ENCODE data around the gene CYSTM1. TPM values are rescaled to one million over a fixed set of nuclear protein-coding genes. Genes with fewer than 3 reads are reported as not detected.

CYSTM1 gene
- total RNA-seq, 1 experiment from 2014 or later: 93.5 TPM

- H3K4me3 Mint-ChIP-seq (ENCODE audit: unreplicated experiment): no peak overlapping the region
- no peak overlapping the region for H3K27ac Mint-ChIP-seq (ENCODE audit: unreplicated experiment)
- H3K4me1 Mint-ChIP-seq (ENCODE audit: low read depth, unreplicated experiment): peaks cover 23% of the 10 kb centered on the region
- intact Hi-C loops (cut with micrococcal nuclease; ENCODE audit: unreplicated experiment): no loop called here
- Histone ChIP-seq H3K9me3 (no peaks in the 10 kb centered on the region), H3K4me3 (ENCODE audit: low read depth, low read length) (no peak overlapping the region), H3K27me3 (replicated peaks; ENCODE audit: control insufficient read depth, insufficient read depth, low read length) (no peaks in the 10 kb centered on the region), H3K4me1 (peaks cover 6% of the 10 kb centered on the region), H3K36me3 (ENCODE audit: control insufficient read depth, insufficient read depth, low read length) (peaks cover 3% of the 10 kb centered on the region)
- H3K9me3 Mint-ChIP-seq (ENCODE audit: unreplicated experiment): peaks cover 7% of the 10 kb centered on the region
- no peak for DNase-seq
- no TSS peak for BruUV-seq (replicated peaks)
- no peaks in the 10 kb centered on the region for H3K27me3 Mint-ChIP-seq (ENCODE audit: insufficient read depth, unreplicated experiment)
- ChIA-PET CTCF (interaction anchor here (0.6 kb wide), 1 partner anchor 79 kb away, joined by 9 read pairs; no protein-coding TSS in a partner anchor), POLR2A (interaction anchor here (0.8 kb wide), 1 partner anchor 9 kb away, joined by 3 read pairs; no protein-coding TSS in a partner anchor)
- TF ChIP-seq CTCF (IDR thresholded peaks at IDR 0.05; ENCODE audit: insufficient read depth in 1 of 2, low read depth in 1 of 2, low read length in 1 of 2, severe bottlenecking in 1 of 2, unreplicated experiment in 1 of 2): no peak
- peaks cover 5% of the 10 kb centered on the region for H3K36me3 Mint-ChIP-seq (ENCODE audit: insufficient read depth, unreplicated experiment)
These were observed 53.4 kb downstream of the CYSTM1 start for GRCh38 chr5:140228364-140228837.

- peaks cover 9% of the 10 kb centered on the region for H3K36me3 Mint-ChIP-seq (ENCODE audit: insufficient read depth, unreplicated experiment)
- no peak overlapping the region for H3K4me3 Mint-ChIP-seq (ENCODE audit: unreplicated experiment)
- no TSS peak for BruUV-seq (replicated peaks)
- peaks cover 24% of the 10 kb centered on the region for H3K4me1 Mint-ChIP-seq (ENCODE audit: low read depth, unreplicated experiment)
- no peak overlapping the region for H3K4me3 ChIP-seq (ENCODE audit: low read depth, low read length)
- no peaks in the 10 kb centered on the region for H3K27me3 ChIP-seq (replicated peaks; ENCODE audit: control insufficient read depth, insufficient read depth, low read length)
- peaks cover 1% of the 10 kb centered on the region for H3K36me3 ChIP-seq (ENCODE audit: control insufficient read depth, insufficient read depth, low read length)
- no peaks in the 10 kb centered on the region for H3K9me3 ChIP-seq
- H3K27me3 Mint-ChIP-seq (ENCODE audit: insufficient read depth, unreplicated experiment): no peaks in the 10 kb centered on the region
- ChIA-PET CTCF (no interaction called here), POLR2A (interaction anchor here (0.6 kb wide), 1 partner anchor 116 kb away, joined by 6 read pairs; no protein-coding TSS in a partner anchor)
- intact Hi-C loops (cut with micrococcal nuclease; ENCODE audit: unreplicated experiment): no loop called here
- TF ChIP-seq CTCF (IDR thresholded peaks at IDR 0.05; ENCODE audit: insufficient read depth in 1 of 2, low read depth in 1 of 2, low read length in 1 of 2, severe bottlenecking in 1 of 2, unreplicated experiment in 1 of 2): no peak
- DNase-seq: no peak
- H3K9me3 Mint-ChIP-seq (ENCODE audit: unreplicated experiment): peaks cover 7% of the 10 kb centered on the region
- no peak overlapping the region for H3K27ac Mint-ChIP-seq (ENCODE audit: unreplicated experiment)
- peaks cover under 1% of the 10 kb centered on the region; the same call in 1 of the 2 replicates for H3K4me1 ChIP-seq
These were observed 55.4 kb downstream of the CYSTM1 start for GRCh38 chr5:140230373-140230772.

GRCh38 chr5:140232731-140233130 lies 57.7 kb downstream of the CYSTM1 start:
- BruUV-seq (replicated peaks): no TSS peak
- Histone ChIP-seq H3K36me3 (ENCODE audit: control insufficient read depth, insufficient read depth, low read length) (peaks cover 1% of the 10 kb centered on the region; the same call in 1 of the 2 replicates), H3K4me3 (ENCODE audit: low read depth, low read length) (no peak overlapping the region), H3K4me1 (peaks cover 15% of the 10 kb centered on the region), H3K27me3 (replicated peaks; ENCODE audit: control insufficient read depth, insufficient read depth, low read length) (no peaks in the 10 kb centered on the region), H3K9me3 (no peaks in the 10 kb centered on the region)
- H3K36me3 Mint-ChIP-seq (ENCODE audit: insufficient read depth, unreplicated experiment): peaks cover 12% of the 10 kb centered on the region
- H3K27ac Mint-ChIP-seq (ENCODE audit: unreplicated experiment): no peak overlapping the region
- no peak for DNase-seq
- TF ChIP-seq CTCF (IDR thresholded peaks at IDR 0.05; ENCODE audit: insufficient read depth in 1 of 2, low read depth in 1 of 2, low read length in 1 of 2, severe bottlenecking in 1 of 2, unreplicated experiment in 1 of 2): no peak
- H3K4me1 Mint-ChIP-seq (ENCODE audit: low read depth, unreplicated experiment): peaks cover 27% of the 10 kb centered on the region
- peaks cover 7% of the 10 kb centered on the region for H3K9me3 Mint-ChIP-seq (ENCODE audit: unreplicated experiment)
- H3K4me3 Mint-ChIP-seq (ENCODE audit: unreplicated experiment): no peak overlapping the region
- POLR2A ChIA-PET: no interaction called here
- CTCF ChIA-PET: interaction anchor here (2.2 kb wide), 1 partner anchor 13 kb away, joined by 5 read pairs; no protein-coding TSS in a partner anchor
- H3K27me3 Mint-ChIP-seq (ENCODE audit: insufficient read depth, unreplicated experiment): no peaks in the 10 kb centered on the region
- intact Hi-C loops (cut with micrococcal nuclease; ENCODE audit: unreplicated experiment): no loop called here

All from Caco-2 (cell line).